Endothelial cell of umbilical vein (primary cell): ENCODE data around the gene NRG3. TPM values are rescaled to one million over a fixed set of nuclear protein-coding genes. Genes with fewer than 3 reads are reported as not detected.

Experiments used
- BruUV-seq: library from RNA; stranded (reverse); fragments of 400-500 nt; replicated peaks from 2 replicates; lab custom pipeline; 2021; lab: Mats Ljungman, UMichigan
- CTCF ChIA-PET: fragments of 300-600, 350-600 bp; sonication (Branson Sonifier 250); formaldehyde crosslinking; loops from one replicate; lab custom pipeline; 2021; ENCODE audit warnings: antibody characterized with exemption, inconsistent platforms; lab: Charles Lee
- POLR2A ChIA-PET: fragments of 300-600, 350-600 bp; sonication (Branson Sonifier 250); formaldehyde crosslinking; loops from one replicate; lab custom pipeline; 2021; ENCODE audit warnings: antibody characterized with exemption, inconsistent platforms; lab: Charles Lee
- DNase-seq: peaks from one replicate; pipeline ENCODE4 v3.0.0-alpha.2; 2011; ENCODE audit warnings: low read depth, low spot score
- FAIRE-seq: peaks from 2 replicates; lab custom pipeline; 2011; peaks lifted over from hg19 to GRCh38; lab: Jason Lieb, UNC
- H2AFZ ChIP-seq: 2 replicates; pipeline ENCODE4 v1.6.0; 2012; ENCODE audit warnings: low read depth, low read length, control low read depth, inconsistent platforms
- H3K27ac ChIP-seq: 2 replicates; pipeline ENCODE4 v1.5.1; 2011; ENCODE audit warnings: low read depth, mild to moderate bottlenecking, control low read depth, low read length, moderate library complexity; ENCODE audit not compliant: insufficient read depth
- H3K27me3 ChIP-seq, 2 experiments: 2 replicates each; pipeline versions ENCODE4 v1.6.0 to v1.6.1; 2011; ENCODE audit warnings: low read length in 2 of 2, mixed read lengths in 1 of 2; ENCODE audit not compliant: control insufficient read depth in 2 of 2, insufficient read depth in 2 of 2
- H3K36me3 ChIP-seq, 2 experiments: 2 replicates in 1 of 2; 3 replicates in 1 of 2; pipeline ENCODE4 v1.5.1; 2011; ENCODE audit warnings: low read length in 2 of 2, mild to moderate bottlenecking in 1 of 2, moderate library complexity in 1 of 2; ENCODE audit not compliant: control insufficient read depth in 2 of 2, insufficient read depth in 2 of 2; ENCODE audit errors: extremely low read depth in 1 of 2
- H3K4me1 ChIP-seq: 3 replicates; pipeline ENCODE4 v1.5.1; 2011; ENCODE audit warnings: mild to moderate bottlenecking, low read length; ENCODE audit not compliant: control insufficient read depth, insufficient read depth; ENCODE audit errors: extremely low read depth
- H3K4me2 ChIP-seq: 2 replicates; pipeline ENCODE4 v1.6.1; 2011; ENCODE audit warnings: low read length, control low read depth, mixed read lengths; ENCODE audit not compliant: insufficient read depth
- H3K4me3 ChIP-seq, 3 experiments: fragments of 200-600 bp in 1 of 3; sonication (generic), shearing (Covaris generic) in 1 of 3; replicated peaks in 1 of 3; 2 replicates each; pipeline ENCODE4 v1.5.1; 2011 to 2016; ENCODE audit warnings: control low read depth in 3 of 3, low read length in 3 of 3, mild to moderate bottlenecking in 2 of 3, inconsistent platforms in 1 of 3, low read depth in 1 of 3, moderate library complexity in 1 of 3; ENCODE audit not compliant: insufficient read depth in 1 of 3
- H3K79me2 ChIP-seq: 2 replicates; pipeline ENCODE4 v1.6.0; 2012; ENCODE audit warnings: low read length, inconsistent platforms; ENCODE audit not compliant: control insufficient read depth, insufficient read depth
- H3K9ac ChIP-seq: replicated peaks from 2 replicates; pipeline ENCODE3; 2011; ENCODE audit warnings: low read length, control low read depth; ENCODE audit not compliant: insufficient read depth; ENCODE audit errors: extremely low read depth
- H3K9me1 ChIP-seq: replicated peaks from 3 replicates; pipeline ENCODE4 v1.6.0; 2011; ENCODE audit warnings: mild to moderate bottlenecking, low read length; ENCODE audit not compliant: control insufficient read depth, insufficient read depth; ENCODE audit errors: extremely low read depth
- H3K9me3 ChIP-seq: replicated peaks from 2 replicates; pipeline ENCODE4 v1.5.1; 2012; ENCODE audit warnings: low read length, inconsistent platforms; ENCODE audit not compliant: control insufficient read depth, insufficient read depth
- H4K20me1 ChIP-seq: replicated peaks from 2 replicates; pipeline ENCODE3; 2011; ENCODE audit warnings: mild to moderate bottlenecking, low read length; ENCODE audit not compliant: control insufficient read depth, insufficient read depth; ENCODE audit errors: extremely low read depth
- CTCF ChIP-seq, 2 donors: IDR thresholded peaks; 1 replicate in 1 of 2; 2 replicates in 1 of 2; pipeline ENCODE4 v1.5.1; 2011; ENCODE audit warnings: low read length in 2 of 2, mild to moderate bottlenecking in 2 of 2, moderate library complexity in 2 of 2, control low read depth in 1 of 2, inconsistent platforms in 1 of 2, low read depth in 1 of 2; ENCODE audit not compliant: insufficient read depth in 1 of 2; ENCODE audit errors: extremely low read depth in 1 of 2
- EZH2 ChIP-seq: IDR thresholded peaks from 2 replicates; pipeline ENCODE4 v1.6.1; 2012; ENCODE audit warnings: borderline replicate concordance, low read depth, mild to moderate bottlenecking, moderate library complexity, low read length, inconsistent platforms; ENCODE audit not compliant: severe bottlenecking
- FOS ChIP-seq: IDR thresholded peaks from 2 replicates; pipeline ENCODE4 v1.6.1; 2011; ENCODE audit warnings: mild to moderate bottlenecking, low read length, moderate library complexity, borderline replicate concordance; ENCODE audit not compliant: insufficient read depth
- GATA2 ChIP-seq: IDR thresholded peaks from 2 replicates; pipeline ENCODE4 v1.7.0; 2011; ENCODE audit warnings: low read depth, mild to moderate bottlenecking, moderate library complexity, mixed read lengths, low read length; ENCODE audit not compliant: insufficient read length, insufficient read depth
- JUN ChIP-seq: IDR thresholded peaks from 2 replicates; pipeline ENCODE4 v1.6.1; 2011; ENCODE audit warnings: borderline replicate concordance, low read depth; ENCODE audit not compliant: insufficient read length, insufficient read depth
- MAX ChIP-seq: IDR thresholded peaks from 2 replicates; pipeline ENCODE4 v1.6.1; 2011; ENCODE audit not compliant: insufficient read depth, insufficient read length
- MYC ChIP-seq: IDR thresholded peaks from one replicate; pipeline ENCODE4 v1.6.1; 2011; ENCODE audit warnings: mild to moderate bottlenecking, low read depth, low read length
- POLR2A ChIP-seq: IDR thresholded peaks from 2 replicates; pipeline ENCODE4 v1.6.1; 2012; ENCODE audit warnings: low read depth, mild to moderate bottlenecking, control low read depth, low read length
- POLR2AphosphoS5 ChIP-seq: IDR thresholded peaks from 2 replicates; pipeline ENCODE4 v1.6.1; 2012; ENCODE audit warnings: low read depth, mild to moderate bottlenecking, control low read depth, low read length, moderate library complexity; ENCODE audit not compliant: insufficient read depth
- dilution Hi-C: fragments of 300-500 bp; cut with MboI; formaldehyde crosslinking; loops from one replicate; pipeline ENCODE4 v1.15.0; 2019; ENCODE audit warnings: low sequenced_read_pairs; ENCODE audit not compliant: extremely low pct_ligation_motif_present
- intact Hi-C: fragments of 100-400 bp; cut with micrococcal nuclease; formaldehyde crosslinking; loops from one replicate; pipeline ENCODE4 v1.10.0; 2022
- polyA plus RNA-seq, 4 experiments: library from polyadenylated mRNA; depleted of rRNA in 3 of 4; stranded (reverse) in 3 of 4; unstranded in 1 of 4; fragments of >200 nt; gene quantifications; 2 replicates each; pipeline versions ENCODE4 v1.2.1 to v1.2.3, GENCODE V29; 2011 to 2012; ENCODE audit warnings: missing spikeins in 1 of 4
- total RNA-seq: library from RNA; stranded (reverse); gene quantifications from 2 replicates; pipeline ENCODE4 v1.2.3, GENCODE V29; 2021

Gene NRG3
- total and polyA plus RNA-seq, 2 donors (not counting 3 experiments of a cell fraction or from before 2014, with no cell fraction given), result 1.9 to 3.9 TPM

- POLR2A ChIA-PET, result no interaction called here
- H3K79me2 ChIP-seq, result no peaks in the 10 kb centered on the region
- H3K4me2 ChIP-seq, result no peak overlapping the region
- no peak overlapping the region for H2AFZ ChIP-seq
- no peaks in the 10 kb centered on the region for H3K27me3 ChIP-seq
- H3K9me1 ChIP-seq, result no peaks in the 10 kb centered on the region
- H3K9me3 ChIP-seq, result no peaks in the 10 kb centered on the region
- no TSS peak for BruUV-seq
- H4K20me1 ChIP-seq, result no peaks in the 10 kb centered on the region
- no peak for FAIRE-seq
- no peak overlapping the region for H3K27ac ChIP-seq
- intact Hi-C loops, result no loop called here
- no peaks in the 10 kb centered on the region for H3K36me3 ChIP-seq
- DNase-seq, result no peak
- CTCF ChIA-PET, result no interaction called here
- no peak for TF ChIP-seq MYC
- no peak for TF ChIP-seq CTCF (IDR thresholded peaks at IDR 0.05; ENCODE audit: extremely low read depth in 1 of 2, insufficient read depth in 1 of 2, low read depth in 1 of 2, low read length in 2 of 2)
- TF ChIP-seq POLR2A, result no peak
- no peak for TF ChIP-seq FOS
- TF ChIP-seq JUN, result no peak
- TF ChIP-seq POLR2AphosphoS5, result no peak
- TF ChIP-seq MAX, result no peak
- TF ChIP-seq EZH2, result no peak
- TF ChIP-seq GATA2, result no peak
- H3K4me3 ChIP-seq, result no peak overlapping the region
- dilution Hi-C loops, result no loop called here
- no peak overlapping the region for H3K9ac ChIP-seq
- H3K4me1 ChIP-seq, result no peaks in the 10 kb centered on the region
Measured at GRCh38 chr10:82240408-82240807, 365.4 kb downstream of the NRG3 start.
